NCI-H128 (cell line): ENCODE results near the gene MOGAT3.

Experiments
- DNase-seq: peaks from one replicate; lab custom pipeline; 2025; ENCODE audit not compliant: unreplicated experiment; lab: John Stamatoyannopoulos, UW

Gene MOGAT3

GRCh38 chr7:101234636-101235035 lies 33.8 kb upstream of the MOGAT3 start:
- DNase-seq, result no peak

GRCh38 chr7:101233907-101234547 lies 33.2 kb upstream of the MOGAT3 start:
- DNase-seq, result no peak

GRCh38 chr7:101232141-101232850 lies 31.5 kb upstream of the MOGAT3 start:
- peak; percentile 30 for DNase-seq

GRCh38 chr7:101231644-101232043 lies 30.8 kb upstream of the MOGAT3 start:
- DNase-seq, result no peak

GRCh38 chr7:101226721-101227120 lies 25.9 kb upstream of the MOGAT3 start:
- no peak for DNase-seq

- DNase-seq, result no peak
Measured at GRCh38 chr7:101225650-101226049, 24.8 kb upstream of the MOGAT3 start.

- no peak for DNase-seq
Measured at GRCh38 chr7:101223528-101223927, 22.7 kb upstream of the MOGAT3 start.

GRCh38 chr7:101222275-101222830 lies 21.5 kb upstream of the MOGAT3 start:
- no peak for DNase-seq

GRCh38 chr7:101220295-101220694 lies 19.5 kb upstream of the MOGAT3 start:
- DNase-seq, result no peak

- DNase-seq, result no peak
Measured at GRCh38 chr7:101218236-101219125, 17.6 kb upstream of the MOGAT3 start.

- DNase-seq, result peak; percentile 96
Measured at GRCh38 chr7:101217388-101218235, 16.8 kb upstream of the MOGAT3 start, which contains the start of the genes PLOD3 and ZNHIT1. Gene PLOD3, minus strand, starts transcription at chr7:101217581. Its CDS starts 307 bp downstream, at chr7:101217274. Gene ZNHIT1, plus strand, starts transcription at chr7:101218165. Its CDS starts 31 bp downstream, at chr7:101218196.

- DNase-seq, result no peak
Measured at GRCh38 chr7:101216860-101217387, 16.1 kb upstream of the MOGAT3 start.

GRCh38 chr7:101216001-101216859 lies 15.4 kb upstream of the MOGAT3 start:
- no peak for DNase-seq

- DNase-seq, result no peak
Measured at GRCh38 chr7:101212014-101212413, 11.2 kb upstream of the MOGAT3 start.

GRCh38 chr7:101211501-101211900 lies 10.7 kb upstream of the MOGAT3 start:
- DNase-seq, result no peak

GRCh38 chr7:101210143-101210542 lies 9.3 kb upstream of the MOGAT3 start:
- DNase-seq, result no peak

- no peak for DNase-seq
Measured at GRCh38 chr7:101208794-101209193, 8.0 kb upstream of the MOGAT3 start.

- no peak for DNase-seq
Measured at GRCh38 chr7:101207459-101207858, 6.6 kb upstream of the MOGAT3 start.

- DNase-seq, result no peak
Measured at GRCh38 chr7:101206665-101207042, 5.8 kb upstream of the MOGAT3 start.
